GM12872 (cell line): Measurements from ENCODE around the gene SEPTIN2.

Source experiments
- TF ChIP-seq, protein P1 (sequence below): IDR thresholded peaks from 3 replicates; pipeline ENCODE4 v1.5.1; 2011; ENCODE audit warnings: low read depth, mild to moderate bottlenecking, low read length, moderate library complexity; ENCODE audit not compliant: insufficient read depth

The SEPTIN2 gene

GRCh38 chr2:241310917-241311566 is 4.7 kb upstream of the SEPTIN2 start:
- TF ChIP-seq, protein P1, sequence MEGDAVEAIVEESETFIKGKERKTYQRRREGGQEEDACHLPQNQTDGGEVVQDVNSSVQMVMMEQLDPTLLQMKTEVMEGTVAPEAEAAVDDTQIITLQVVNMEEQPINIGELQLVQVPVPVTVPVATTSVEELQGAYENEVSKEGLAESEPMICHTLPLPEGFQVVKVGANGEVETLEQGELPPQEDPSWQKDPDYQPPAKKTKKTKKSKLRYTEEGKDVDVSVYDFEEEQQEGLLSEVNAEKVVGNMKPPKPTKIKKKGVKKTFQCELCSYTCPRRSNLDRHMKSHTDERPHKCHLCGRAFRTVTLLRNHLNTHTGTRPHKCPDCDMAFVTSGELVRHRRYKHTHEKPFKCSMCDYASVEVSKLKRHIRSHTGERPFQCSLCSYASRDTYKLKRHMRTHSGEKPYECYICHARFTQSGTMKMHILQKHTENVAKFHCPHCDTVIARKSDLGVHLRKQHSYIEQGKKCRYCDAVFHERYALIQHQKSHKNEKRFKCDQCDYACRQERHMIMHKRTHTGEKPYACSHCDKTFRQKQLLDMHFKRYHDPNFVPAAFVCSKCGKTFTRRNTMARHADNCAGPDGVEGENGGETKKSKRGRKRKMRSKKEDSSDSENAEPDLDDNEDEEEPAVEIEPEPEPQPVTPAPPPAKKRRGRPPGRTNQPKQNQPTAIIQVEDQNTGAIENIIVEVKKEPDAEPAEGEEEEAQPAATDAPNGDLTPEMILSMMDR = peak; percentile 27; the same call in 2 of the 3 replicates

DNA sequence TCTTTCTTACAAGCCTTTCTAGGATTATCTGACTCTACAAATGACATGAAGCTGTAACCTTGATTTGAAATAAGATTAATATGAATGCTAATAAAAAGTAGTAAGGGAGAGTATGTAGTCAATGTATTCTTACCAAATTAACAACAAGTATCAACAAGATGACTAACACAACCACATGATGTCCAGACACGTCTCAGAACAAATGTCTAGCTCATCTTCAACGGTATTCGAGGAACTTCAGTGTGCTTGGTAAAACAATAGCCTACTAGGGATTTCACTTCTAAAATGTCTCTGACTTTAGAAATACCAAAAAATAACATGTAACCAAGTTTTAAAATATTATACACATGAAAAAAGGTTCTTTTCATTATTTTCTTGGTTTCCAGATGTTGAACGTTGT is 3.6 kb upstream of the SEPTIN2 start:
- TF ChIP-seq, protein P1 = no peak

GRCh38 chr2:241313543-241314095 is 2.1 kb upstream of the SEPTIN2 start:
- TF ChIP-seq, protein P1 = no peak

GRCh38 chr2:241314226-241315092 is 1.3 kb upstream of the SEPTIN2 start:
- TF ChIP-seq, protein P1 = no peak

DNA sequence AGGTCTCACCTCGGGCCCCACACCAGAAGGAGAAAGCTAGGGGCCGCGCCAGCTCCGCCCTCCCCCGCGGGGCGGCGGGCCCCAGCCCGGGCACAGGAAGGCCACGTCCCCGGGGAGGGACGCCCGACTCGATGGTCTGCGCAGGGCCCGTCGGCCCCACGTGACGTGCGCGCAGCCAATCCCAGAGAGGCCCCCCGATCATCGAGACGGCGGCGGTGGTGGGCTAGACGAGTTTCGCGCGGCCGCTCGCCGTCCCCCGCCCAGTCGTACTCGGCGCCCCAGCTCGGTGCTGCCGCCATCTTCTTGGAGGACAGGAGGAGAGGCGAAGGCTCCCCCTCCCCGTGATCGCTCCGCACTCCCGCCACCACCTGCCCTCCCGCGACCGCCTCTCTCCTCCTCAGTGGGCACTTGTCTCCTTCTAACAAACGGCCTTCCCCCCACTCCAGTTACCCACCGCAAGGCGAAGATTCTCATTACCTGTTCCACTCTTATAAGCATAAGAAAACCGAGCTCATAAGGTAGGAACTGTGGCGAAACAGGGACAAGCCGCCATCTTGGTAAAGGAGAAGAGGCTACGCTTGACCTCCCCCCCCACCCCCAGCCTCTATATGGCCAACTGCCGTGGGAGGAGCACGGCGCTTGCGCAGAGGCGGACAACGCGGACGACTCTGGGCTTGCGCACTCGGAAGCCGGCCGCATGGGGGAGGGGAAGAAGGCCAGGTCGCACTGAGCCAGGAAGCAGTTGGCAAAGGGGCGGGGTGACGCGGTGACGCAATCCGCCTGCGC is 439 bp upstream of the SEPTIN2 start, which contains the start of gene HDLBP:
Gene HDLBP, minus strand, starts transcription at position 580 of the 786 bp plus-strand sequence. CDS start 48,803 bp downstream, outside the sequence.
- TF ChIP-seq, protein P1 = peak; percentile 45

DNA sequence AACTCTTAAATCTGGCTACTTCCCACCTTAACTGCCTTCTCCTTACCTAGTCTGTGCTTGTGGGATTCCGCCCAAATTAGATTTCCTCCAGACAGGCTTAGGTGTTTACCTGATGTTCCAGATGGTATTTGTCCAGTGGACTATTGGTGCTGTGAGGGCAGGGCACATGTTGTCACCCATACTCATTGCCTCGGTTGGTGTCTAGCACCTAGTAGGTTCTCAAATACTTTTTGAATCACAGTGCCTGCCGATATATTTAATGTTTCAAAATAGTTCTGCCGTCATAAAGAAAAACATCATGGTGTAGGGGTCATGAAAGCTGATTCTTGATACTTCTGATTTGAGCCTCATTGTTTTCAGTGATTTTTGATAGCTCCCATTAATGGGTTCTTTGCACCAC is 1.1 kb downstream of the SEPTIN2 start:
- TF ChIP-seq, protein P1 = no peak
